ENCODE data around the gene AHRR. TPM values are rescaled to one million over a fixed set of nuclear protein-coding genes. Genes with fewer than 3 reads are reported as not detected.

AHRR gene
- total and polyA plus RNA-seq, 2 donors from 2014 or later: 0.71 to 1.7 TPM

DNA sequence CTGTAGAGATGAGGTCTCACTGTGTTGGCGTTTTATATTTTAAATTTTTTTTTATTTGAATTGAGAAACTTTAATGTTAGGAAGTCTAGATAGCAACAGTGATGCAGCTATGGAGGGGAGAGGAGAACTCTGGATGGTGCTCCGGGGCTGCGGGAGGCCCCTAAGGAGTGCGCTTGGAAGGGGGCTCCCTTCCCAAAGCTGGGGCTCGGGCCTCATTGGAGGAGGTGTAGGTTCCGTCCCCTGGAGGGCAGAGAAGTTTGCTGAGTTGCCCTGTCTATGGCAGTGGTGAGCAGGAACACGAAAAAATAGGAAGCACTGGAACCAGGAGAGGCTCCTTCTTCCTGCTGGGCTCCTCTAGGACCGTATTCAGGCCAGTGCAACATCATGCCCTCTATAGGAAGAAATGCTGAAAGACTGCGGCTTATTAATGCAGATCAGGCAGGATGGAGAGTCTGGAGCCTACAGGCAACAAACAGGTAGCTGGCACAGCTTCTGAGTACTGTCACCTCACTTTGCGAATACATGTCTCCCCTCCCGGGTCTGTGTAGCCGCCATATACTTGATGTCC lies 16.1 kb downstream of the AHRR start:
- Histone ChIP-seq H3K4me3 (ENCODE audit: low read length in 3 of 3) (no peak overlapping the region), H3K4me1 (ENCODE audit: control insufficient read depth in 2 of 3, insufficient read depth in 2 of 3, low read depth in 1 of 3, low read length in 3 of 3) (no peaks in the 10 kb centered on the region), H3K27ac (ENCODE audit: low read depth in 2 of 2, low read length in 2 of 2) (no peak overlapping the region), H3K9me3 (ENCODE audit: control insufficient read depth in 2 of 3, insufficient read depth in 1 of 3, low read length in 3 of 3) (no peaks in the 10 kb centered on the region), H3K27me3 (ENCODE audit: control insufficient read depth, insufficient read depth, low read length) (no peaks in the 10 kb centered on the region), H3K9ac (ENCODE audit: low read length in 3 of 3) (no peak overlapping the region), H3K36me3 (ENCODE audit: control insufficient read depth in 2 of 3, insufficient read depth in 3 of 3, low read length in 3 of 3) (no peaks in the 10 kb centered on the region)
- peak in 2 of 5 donors; percentile 54 to 62 for DNase-seq
- TF ChIP-seq, protein P1, sequence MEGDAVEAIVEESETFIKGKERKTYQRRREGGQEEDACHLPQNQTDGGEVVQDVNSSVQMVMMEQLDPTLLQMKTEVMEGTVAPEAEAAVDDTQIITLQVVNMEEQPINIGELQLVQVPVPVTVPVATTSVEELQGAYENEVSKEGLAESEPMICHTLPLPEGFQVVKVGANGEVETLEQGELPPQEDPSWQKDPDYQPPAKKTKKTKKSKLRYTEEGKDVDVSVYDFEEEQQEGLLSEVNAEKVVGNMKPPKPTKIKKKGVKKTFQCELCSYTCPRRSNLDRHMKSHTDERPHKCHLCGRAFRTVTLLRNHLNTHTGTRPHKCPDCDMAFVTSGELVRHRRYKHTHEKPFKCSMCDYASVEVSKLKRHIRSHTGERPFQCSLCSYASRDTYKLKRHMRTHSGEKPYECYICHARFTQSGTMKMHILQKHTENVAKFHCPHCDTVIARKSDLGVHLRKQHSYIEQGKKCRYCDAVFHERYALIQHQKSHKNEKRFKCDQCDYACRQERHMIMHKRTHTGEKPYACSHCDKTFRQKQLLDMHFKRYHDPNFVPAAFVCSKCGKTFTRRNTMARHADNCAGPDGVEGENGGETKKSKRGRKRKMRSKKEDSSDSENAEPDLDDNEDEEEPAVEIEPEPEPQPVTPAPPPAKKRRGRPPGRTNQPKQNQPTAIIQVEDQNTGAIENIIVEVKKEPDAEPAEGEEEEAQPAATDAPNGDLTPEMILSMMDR (IDR thresholded peaks at IDR 0.05; ENCODE audit: borderline replicate concordance, extremely low read depth, insufficient read depth): no peak
- intact Hi-C loops (cut with DNase I): no loop called here
- FAIRE-seq: no peak

GRCh38 chr5:342501-343460 lies 21.3 kb downstream of the AHRR start:
- Histone ChIP-seq H3K36me3 (ENCODE audit: control insufficient read depth in 2 of 3, insufficient read depth in 3 of 3, low read length in 3 of 3) (no peaks in the 10 kb centered on the region), H3K27me3 (ENCODE audit: control insufficient read depth, insufficient read depth, low read length) (no peaks in the 10 kb centered on the region), H3K4me3 (ENCODE audit: low read length in 3 of 3) (no peak overlapping the region), H3K4me1 (ENCODE audit: control insufficient read depth in 2 of 3, insufficient read depth in 2 of 3, low read depth in 1 of 3, low read length in 3 of 3) (no peaks in the 10 kb centered on the region), H3K27ac (ENCODE audit: low read depth in 2 of 2, low read length in 2 of 2) (no peak overlapping the region), H3K9ac (ENCODE audit: low read length in 3 of 3) (no peak overlapping the region), H3K9me3 (ENCODE audit: control insufficient read depth in 2 of 3, insufficient read depth in 1 of 3, low read length in 3 of 3) (peaks cover 0 to 4% (median 0%) of the 10 kb centered on the region in 3 donors)
- TF ChIP-seq, protein P1 (IDR thresholded peaks at IDR 0.05; ENCODE audit: borderline replicate concordance, extremely low read depth, insufficient read depth): no peak
- DNase-seq (no peak), FAIRE-seq (no peak)
- intact Hi-C loops (cut with DNase I): no loop called here

GRCh38 chr5:343461-344401 lies 22.2 kb downstream of the AHRR start:
- Histone ChIP-seq H3K27me3 (ENCODE audit: control insufficient read depth, insufficient read depth, low read length) (no peaks in the 10 kb centered on the region), H3K9me3 (ENCODE audit: control insufficient read depth in 2 of 3, insufficient read depth in 1 of 3, low read length in 3 of 3) (peaks cover 0 to 4% (median 0%) of the 10 kb centered on the region in 3 donors), H3K4me1 (ENCODE audit: control insufficient read depth in 2 of 3, insufficient read depth in 2 of 3, low read depth in 1 of 3, low read length in 3 of 3) (no peaks in the 10 kb centered on the region), H3K9ac (ENCODE audit: low read length in 3 of 3) (no peak overlapping the region), H3K27ac (ENCODE audit: low read depth in 2 of 2, low read length in 2 of 2) (no peak overlapping the region), H3K4me3 (ENCODE audit: low read length in 3 of 3) (no peak overlapping the region), H3K36me3 (ENCODE audit: control insufficient read depth in 2 of 3, insufficient read depth in 3 of 3, low read length in 3 of 3) (no peaks in the 10 kb centered on the region)
- TF ChIP-seq, protein P1 (IDR thresholded peaks at IDR 0.05; ENCODE audit: borderline replicate concordance, extremely low read depth, insufficient read depth): no peak
- DNase-seq: peak; percentile 70 to 84 (median 79)
- FAIRE-seq: no peak
- intact Hi-C loops (cut with DNase I): no loop called here
